HepG2 (cell line): ENCODE measurements around the gene TFAM. TPM values are rescaled to one million over a fixed set of nuclear protein-coding genes. Genes with fewer than 3 reads are reported as not detected.
A peak's percentile ranks its signal among the peaks of the same experiment; 100 is the strongest.

Experiments used
- ATAC-seq: fragments of 200-7000 bp; cut with Tn5 transposase; 3 replicates; pipeline ENCODE4 v1.9.1; 2020; ENCODE audit warnings: mild to moderate bottlenecking, moderate library complexity
- BruUV-seq: library from RNA; stranded (reverse); fragments of 400-500 nt; replicated peaks from 2 replicates; lab custom pipeline; 2021; lab: Mats Ljungman, UMichigan
- CTCF ChIA-PET: fragments of 300-600 bp; formaldehyde crosslinking; extraction: SDS; loops from one replicate; lab custom pipeline; 2021; ENCODE audit warnings: low total read pairs, inconsistent platforms, low intra/inter-chr PET ratio; lab: Yijun Ruan, JAX
- POLR2A ChIA-PET: fragments of 350-600 bp; sonication (Branson Sonifier 250); formaldehyde crosslinking; loops from one replicate; lab custom pipeline; 2020; ENCODE audit warnings: antibody characterized with exemption, inconsistent platforms; lab: Yijun Ruan, JAX
- DNase-seq: peaks from one replicate; pipeline ENCODE4 v3.0.0-alpha.2; 2015; ENCODE audit warnings: low spot score
- FAIRE-seq: peaks from 3 replicates; lab custom pipeline; 2011; peaks lifted over from hg19 to GRCh38; lab: Jason Lieb, UNC
- H2AFZ ChIP-seq: one replicate; pipeline ENCODE4 v1.6.1; 2011; ENCODE audit warnings: low read length, inconsistent platforms
- H3K27ac ChIP-seq: fragments of 300-600 bp; 3 replicates; pipeline ENCODE4 v1.8.0; 2011; ENCODE audit warnings: mixed run types, mild to moderate bottlenecking, mixed read lengths, low read length, inconsistent platforms; ENCODE audit not compliant: insufficient read depth; ENCODE audit errors: extremely low read length
- H3K27me3 ChIP-seq, 2 experiments: fragments of 200-600 bp in 1 of 2; 2 replicates in 1 of 2; 3 replicates in 1 of 2; pipeline versions ENCODE4 v1.6.0 to v1.8.0; 2011; ENCODE audit warnings: low read length in 2 of 2, mild to moderate bottlenecking in 2 of 2, moderate library complexity in 2 of 2, inconsistent platforms in 1 of 2; ENCODE audit not compliant: insufficient read depth in 2 of 2, control insufficient read depth in 1 of 2
- H3K36me3 ChIP-seq, 2 experiments: fragments of 200-600 bp in 1 of 2; replicated peaks in 1 of 2; 2 replicates in 1 of 2; 3 replicates in 1 of 2; pipeline versions ENCODE4 v1.5.1 to v1.8.0; 2011; ENCODE audit warnings: low read length in 2 of 2, inconsistent platforms in 1 of 2; ENCODE audit not compliant: insufficient read depth in 2 of 2, control insufficient read depth in 1 of 2
- H3K4me1 ChIP-seq: 2 replicates; pipeline ENCODE4 v1.5.1; 2012; ENCODE audit warnings: low read length, inconsistent platforms; ENCODE audit not compliant: insufficient read depth
- H3K4me2 ChIP-seq: 2 replicates; pipeline ENCODE4 v1.6.0; 2011; ENCODE audit warnings: low read depth, low read length, inconsistent platforms
- H3K4me3 ChIP-seq, 3 experiments: fragments of 200-600 bp in 1 of 3; sonication (generic), shearing (Covaris generic) in 1 of 3; replicated peaks in 1 of 3; 2 replicates each; pipeline ENCODE4 v1.5.1; 2011 to 2016; ENCODE audit warnings: low read length in 3 of 3, inconsistent platforms in 2 of 3, low read depth in 2 of 3, mild to moderate bottlenecking in 2 of 3, control low read depth in 1 of 3, mixed read lengths in 1 of 3; ENCODE audit not compliant: insufficient read depth in 1 of 3
- H3K79me2 ChIP-seq: one replicate; pipeline ENCODE4 v1.6.1; 2011; ENCODE audit warnings: low read length, inconsistent platforms; ENCODE audit not compliant: insufficient read depth
- H3K9ac ChIP-seq: 2 replicates; pipeline ENCODE4 v1.6.0; 2011; ENCODE audit warnings: mild to moderate bottlenecking, low read depth, low read length, inconsistent platforms; ENCODE audit not compliant: insufficient read depth
- H3K9me3 ChIP-seq: 2 replicates; pipeline ENCODE4 v1.5.1; 2012; ENCODE audit warnings: mild to moderate bottlenecking, low read length
- H4K20me1 ChIP-seq: 2 replicates; pipeline ENCODE4 v1.6.0; 2011; ENCODE audit warnings: inconsistent platforms, mild to moderate bottlenecking, low read length, moderate library complexity; ENCODE audit not compliant: insufficient read depth
- CEBPG ChIP-seq: IDR thresholded peaks from 2 replicates; pipeline ENCODE4 v1.6.1; 2016
- MAZ ChIP-seq, 2 experiments: sonication (generic) in 1 of 2; formaldehyde crosslinking in 1 of 2; IDR thresholded peaks; 2 replicates each; pipeline versions ENCODE4 v1.5.0 to v1.6.1; 2012 to 2020; ENCODE audit warnings: low read depth in 2 of 2, mild to moderate bottlenecking in 2 of 2, borderline replicate concordance in 1 of 2, improper control_type of control experiment in 1 of 2, low read length in 1 of 2, missing genetic modification reagents in 1 of 2, moderate library complexity in 1 of 2
- REL ChIP-seq: sonication (generic); formaldehyde crosslinking; conservative IDR thresholded peaks from 2 replicates; pipeline ENCODE4 v1.8.0; 2022; ENCODE audit warnings: mild to moderate bottlenecking, missing genetic modification reagents, moderate library complexity
- ZBTB7A ChIP-seq: sonication (generic); formaldehyde crosslinking; IDR thresholded peaks from 2 replicates; pipeline ENCODE4 v1.8.0; 2022; ENCODE audit warnings: mild to moderate bottlenecking, missing genetic modification reagents
- ZBTB8A ChIP-seq: sonication (generic); formaldehyde crosslinking; IDR thresholded peaks from 2 replicates; pipeline ENCODE4 v1.4.0; 2020; ENCODE audit warnings: mild to moderate bottlenecking, low read depth, missing genetic modification reagents, borderline replicate concordance
- ZMYM2 ChIP-seq: sonication (generic); formaldehyde crosslinking; IDR thresholded peaks from 2 replicates; pipeline ENCODE4 v1.8.0; 2022; ENCODE audit warnings: mild to moderate bottlenecking, missing genetic modification reagents
- ZNF142 ChIP-seq: sonication (generic); formaldehyde crosslinking; IDR thresholded peaks from 2 replicates; pipeline ENCODE4 v1.4.0; 2020; ENCODE audit warnings: missing genetic modification reagents
- ZNF605 ChIP-seq: sonication (generic); formaldehyde crosslinking; IDR thresholded peaks from 2 replicates; pipeline ENCODE4 v1.8.0; 2022; ENCODE audit warnings: mild to moderate bottlenecking, missing genetic modification reagents
- ZNF660 ChIP-seq: sonication (generic); formaldehyde crosslinking; IDR thresholded peaks from 2 replicates; pipeline ENCODE4 v1.5.1; 2020; ENCODE audit warnings: mild to moderate bottlenecking, low read depth, missing genetic modification reagents, borderline replicate concordance
- ZNF781 ChIP-seq: sonication (generic); formaldehyde crosslinking; IDR thresholded peaks from 2 replicates; pipeline ENCODE4 v1.5.1; 2020; ENCODE audit warnings: borderline replicate concordance, mild to moderate bottlenecking, missing genetic modification reagents; ENCODE audit errors: not compliant biosample characterization
- ZNF816 ChIP-seq: sonication (generic); formaldehyde crosslinking; IDR thresholded peaks from 2 replicates; pipeline ENCODE4 v1.8.0; 2022; ENCODE audit warnings: missing genetic modification reagents, mild to moderate bottlenecking, borderline replicate concordance
- WGBS: methylation state at CpG from one replicate; pipeline ENCODE4 v1.1.6; 2017; ENCODE audit warnings: low lambda C conversion rate; 5-methylcytosine and 5-hydroxymethylcytosine counted together
- in situ Hi-C: cut with HindIII; loops from 2 replicates; pipeline ENCODE4 v1.10.0; 2017; ENCODE audit warnings: low pct_unique_long_range_greater_than_20kb; ENCODE audit not compliant: extremely low pct_ligation_motif_present
- intact Hi-C: fragments of 100-400 bp; cut with micrococcal nuclease; formaldehyde crosslinking; loops from one replicate; pipeline ENCODE4 v1.10.0; 2022; ENCODE audit not compliant: unreplicated experiment
- polyA plus RNA-seq, 8 experiments: library from polyadenylated mRNA; depleted of rRNA in 3 of 8; stranded (reverse) in 7 of 8; unstranded in 1 of 8; fragments of >200 nt; fragmentation: Illumina TruSeq in 4 of 8; extraction: Trizol in 4 of 8; gene quantifications; 2 replicates each; pipeline versions ENCODE4 v1.2.1 to v1.2.3, GENCODE V29; 2011 to 2016; ENCODE audit warnings: low read depth in 4 of 8, missing spikeins in 1 of 8, mixed read lengths in 1 of 8; ENCODE audit not compliant: insufficient read depth in 1 of 8
- total RNA-seq, 5 experiments: library from RNA; depleted of rRNA; stranded (reverse); fragments of >200 nt; fragmentation: Illumina TruSeq; extraction: Trizol; gene quantifications; 2 replicates each; pipeline ENCODE4 v1.2.3, GENCODE V29; 2016; ENCODE audit warnings: low read depth in 1 of 5
- TF ChIP-seq, protein P1 (sequence below): sonication (generic); formaldehyde crosslinking; IDR thresholded peaks from 2 replicates; pipeline ENCODE4 v1.4.0; 2020; ENCODE audit warnings: missing genetic modification reagents

Gene TFAM
- total and polyA plus RNA-seq, 2 of the 13 experiments (the other 11 are each of a cell fraction or from before 2014, with no cell fraction given): 18.4 to 125 TPM

GRCh38 chr10:58384544-58384998 lies 639 bp upstream of the TFAM start (continued):
- TF ChIP-seq, protein P1, sequence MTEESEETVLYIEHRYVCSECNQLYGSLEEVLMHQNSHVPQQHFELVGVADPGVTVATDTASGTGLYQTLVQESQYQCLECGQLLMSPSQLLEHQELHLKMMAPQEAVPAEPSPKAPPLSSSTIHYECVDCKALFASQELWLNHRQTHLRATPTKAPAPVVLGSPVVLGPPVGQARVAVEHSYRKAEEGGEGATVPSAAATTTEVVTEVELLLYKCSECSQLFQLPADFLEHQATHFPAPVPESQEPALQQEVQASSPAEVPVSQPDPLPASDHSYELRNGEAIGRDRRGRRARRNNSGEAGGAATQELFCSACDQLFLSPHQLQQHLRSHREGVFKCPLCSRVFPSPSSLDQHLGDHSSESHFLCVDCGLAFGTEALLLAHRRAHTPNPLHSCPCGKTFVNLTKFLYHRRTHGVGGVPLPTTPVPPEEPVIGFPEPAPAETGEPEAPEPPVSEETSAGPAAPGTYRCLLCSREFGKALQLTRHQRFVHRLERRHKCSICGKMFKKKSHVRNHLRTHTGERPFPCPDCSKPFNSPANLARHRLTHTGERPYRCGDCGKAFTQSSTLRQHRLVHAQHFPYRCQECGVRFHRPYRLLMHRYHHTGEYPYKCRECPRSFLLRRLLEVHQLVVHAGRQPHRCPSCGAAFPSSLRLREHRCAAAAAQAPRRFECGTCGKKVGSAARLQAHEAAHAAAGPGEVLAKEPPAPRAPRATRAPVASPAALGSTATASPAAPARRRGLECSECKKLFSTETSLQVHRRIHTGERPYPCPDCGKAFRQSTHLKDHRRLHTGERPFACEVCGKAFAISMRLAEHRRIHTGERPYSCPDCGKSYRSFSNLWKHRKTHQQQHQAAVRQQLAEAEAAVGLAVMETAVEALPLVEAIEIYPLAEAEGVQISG: no peak

- ATAC-seq: peak; percentile 40
- peaks cover 8 to 35% of the 10 kb centered on the region in 2 experiments; a peak in 4 of 5 replicates for H3K36me3 ChIP-seq
- no peaks in the 10 kb centered on the region; a peak in 1 of 5 replicates for H3K27me3 ChIP-seq
- in situ Hi-C loops (loop anchor here (5.0 to 10.0 kb wide), 2 partner anchors 83 to 201 kb away; no protein-coding TSS in a partner anchor), intact Hi-C loops (loop anchor here (1.0 to 5.0 kb wide), 5 partner anchors 51 to 256 kb away; partner anchors contain the start of gene CISD1)
- DNase-seq: peak; percentile 2
- no peak for FAIRE-seq
- peak overlapping the region; percentile 82 for H3K27ac ChIP-seq
- CTCF ChIA-PET: interaction anchor here (1.6 to 2.3 kb wide), 2 partner anchors 86 to 208 kb away, joined by 4 to 34 read pairs; no protein-coding TSS in a partner anchor
- no peak overlapping the region for H2AFZ ChIP-seq
- peak overlapping the region; percentile 78 to 96 (median 90) for H3K4me3 ChIP-seq
- BruUV-seq: TSS peak; percentile 60
- peak overlapping the region; percentile 88 for H3K9ac ChIP-seq
- TF ChIP-seq ZNF660 (CRISPR knock-in tag) (no peak), ZMYM2 (peak; percentile 33; the same call in 1 of the 2 replicates), MAZ (IDR thresholded peaks at IDR 0.05; ENCODE audit: borderline replicate concordance, low read depth, low read length) (no peak), MAZ (CRISPR knock-in tag; IDR thresholded peaks at IDR 0.05; ENCODE audit: low read depth) (no peak), ZNF816 (CRISPR knock-in tag) (peak; percentile 11; the same call in 1 of the 2 replicates), ZNF605 (CRISPR knock-in tag) (peak; percentile 35; the same call in 1 of the 2 replicates), ZBTB7A (0 out of 2 replicates have a peak, but pooled peaks have one; percentile 7), CEBPG (0 out of 2 replicates have a peak, but pooled peaks have one; percentile 7), ZBTB8A (CRISPR knock-in tag) (no peak), ZNF781 (CRISPR knock-in tag) (peak; percentile 1), REL (CRISPR knock-in tag) (0 out of 2 replicates have a peak, but pooled peaks have one; percentile 4), ZNF142 (CRISPR knock-in tag) (0 out of 2 replicates have a peak, but pooled peaks have one; percentile 4)
- TF ChIP-seq, all 625 proteins: peak for 8
- Histone ChIP-seq H4K20me1 (no peaks in the 10 kb centered on the region), H3K9me3 (no peaks in the 10 kb centered on the region), H3K4me2 (peak overlapping the region; percentile 72), H3K79me2 (peaks cover 45% of the 10 kb centered on the region), H3K4me1 (peaks cover 38% of the 10 kb centered on the region)
- POLR2A ChIA-PET: interaction anchor here (1.5 to 3.0 kb wide), 6 partner anchors 12 to 83 kb away, joined by 3 to 13 read pairs (median 8); partner anchors contain the start of gene UBE2D1
- 2% methylated on average over 15 of the region's 15 CpGs for WGBS
Measured at GRCh38 chr10:58385784-58386112, 538 bp downstream of the TFAM start.
